Activated T-cell treated with anti-CD3 and anti-CD28 coated beads for 1 hour (primary cell): Measurements from ENCODE around the gene ADAT3.

ENCODE experiments used
- DNase-seq: peaks from one replicate; pipeline ENCODE4 v3.0.0-alpha.2; 2020; ENCODE audit warnings: low read depth

ADAT3 gene

GRCh38 chr19:1905110-1905862 lies at the start of gene ADAT3, which contains the start of gene SCAMP4:
ADAT3 (plus strand) TSS chr19:1905399; CDS start chr19:1912048, 6,649 bp downstream.
SCAMP4 (plus strand) TSS chr19:1905399; CDS start chr19:1915020, 9,621 bp downstream.
- peak; percentile 95 for DNase-seq

GRCh38 chr19:1855828-1856255 lies 49.4 kb upstream of the ADAT3 start:
- no peak for DNase-seq

- no peak for DNase-seq
Observed at GRCh38 chr19:1856345-1856697, 48.9 kb upstream of the ADAT3 start.

GRCh38 chr19:1856698-1857603 lies 48.2 kb upstream of the ADAT3 start:
- no peak for DNase-seq

- no peak for DNase-seq
Observed at GRCh38 chr19:1857648-1858326, 47.4 kb upstream of the ADAT3 start.

GRCh38 chr19:1858412-1859081 lies 46.7 kb upstream of the ADAT3 start:
- DNase-seq = no peak

GRCh38 chr19:1859331-1859781 lies 45.8 kb upstream of the ADAT3 start:
- no peak for DNase-seq

GRCh38 chr19:1860042-1860775 lies 45.0 kb upstream of the ADAT3 start:
- peak; percentile 48 for DNase-seq

- DNase-seq = no peak
Observed at GRCh38 chr19:1860821-1861598, 44.2 kb upstream of the ADAT3 start.

GRCh38 chr19:1861599-1862031 lies 43.6 kb upstream of the ADAT3 start:
- no peak for DNase-seq

- DNase-seq = no peak
Observed at GRCh38 chr19:1862068-1862423, 43.2 kb upstream of the ADAT3 start.

- DNase-seq = no peak
Observed at GRCh38 chr19:1862424-1863327, 42.5 kb upstream of the ADAT3 start.

GRCh38 chr19:1863328-1863637 lies 41.9 kb upstream of the ADAT3 start, which contains the start of gene KLF16:
KLF16 (minus strand) TSS chr19:1863579; CDS start chr19:1863497, 82 bp downstream.
- no peak for DNase-seq

GRCh38 chr19:1863638-1864479 lies 41.3 kb upstream of the ADAT3 start:
- DNase-seq = peak; percentile 87

GRCh38 chr19:1864480-1865171 lies 40.6 kb upstream of the ADAT3 start:
- DNase-seq = peak; percentile 46

GRCh38 chr19:1865172-1866010 lies 39.8 kb upstream of the ADAT3 start:
- DNase-seq = no peak
